Thymus (tissue), 11 donors: ENCODE data around the gene DPP10. TPM values are rescaled to one million over a fixed set of nuclear protein-coding genes. Genes with fewer than 3 reads are reported as not detected.

Experiments
- DNase-seq, 9 donors: peaks; one replicate each; pipeline ENCODE4 v3.0.0-alpha.2; 2013; ENCODE audit warnings: low spot score in 9 of 9, low read depth in 6 of 9, missing footprints in 1 of 9
- H3K27ac ChIP-seq, 2 donors: one replicate each; pipeline ENCODE4 v1.5.1; 2013; ENCODE audit warnings: control low read depth in 1 of 2, low read depth in 1 of 2, low read length in 1 of 2, mild to moderate bottlenecking in 1 of 2, moderate library complexity in 1 of 2
- H3K27me3 ChIP-seq, 2 donors: one replicate each; pipeline ENCODE4 v1.5.1; 2013; ENCODE audit warnings: low read length in 1 of 2; ENCODE audit not compliant: control insufficient read depth in 2 of 2, insufficient read depth in 1 of 2
- H3K36me3 ChIP-seq, 2 donors: one replicate each; pipeline ENCODE4 v1.5.1; 2013; ENCODE audit warnings: low read length in 1 of 2, mild to moderate bottlenecking in 1 of 2, moderate library complexity in 1 of 2; ENCODE audit not compliant: control insufficient read depth in 2 of 2, insufficient read depth in 2 of 2
- H3K4me1 ChIP-seq, 2 donors: one replicate each; pipeline ENCODE4 v1.5.1; 2013; ENCODE audit warnings: low read length in 2 of 2; ENCODE audit not compliant: control insufficient read depth in 2 of 2, insufficient read depth in 2 of 2
- H3K4me3 ChIP-seq, 2 donors: one replicate each; pipeline ENCODE4 v1.5.1; 2013; ENCODE audit warnings: low read length in 2 of 2, control low read depth in 1 of 2, mild to moderate bottlenecking in 1 of 2
- H3K9me3 ChIP-seq, 2 donors: one replicate each; pipeline ENCODE4 v1.5.1; 2013; ENCODE audit warnings: low read length in 1 of 2, mild to moderate bottlenecking in 1 of 2; ENCODE audit not compliant: control insufficient read depth in 2 of 2, insufficient read depth in 1 of 2
- WGBS: extraction: QIAGEN DNeasy Blood & Tissue Kit; methylation state at CpG from one replicate; pipeline ENCODE4 v1.1.7; 2013; 5-methylcytosine and 5-hydroxymethylcytosine counted together
- polyA plus RNA-seq: library from polyadenylated mRNA; stranded (reverse); fragments of 200-250 nt; gene quantifications from one replicate; pipeline ENCODE4 v1.2.3, GENCODE V29; 2013
- total RNA-seq: library from RNA; stranded (reverse); fragments of 120-200 nt; gene quantifications from one replicate; pipeline ENCODE4 v1.2.4, GENCODE V29; 2013
- donor health status: healthy.

Gene DPP10
- total and polyA plus RNA-seq, 2 donors: 0.02 to 0.14 TPM

- Histone ChIP-seq H3K4me1 (no peaks in the 10 kb centered on the region), H3K27ac (no peak overlapping the region), H3K36me3 (no peaks in the 10 kb centered on the region), H3K9me3 (no peaks in the 10 kb centered on the region), H3K27me3 (no peaks in the 10 kb centered on the region), H3K4me3 (no peak overlapping the region)
- 32% methylated on average over 3 of the region's 3 CpGs for WGBS
- no peak for DNase-seq
Observed at GRCh38 chr2:115505331-115505730, 1062.9 kb downstream of the DPP10 start.

GRCh38 chr2:115520727-115521126 is 1078.3 kb downstream of the DPP10 start:
- WGBS: 94% methylated on average over 3 of the region's 3 CpGs

GRCh38 chr2:115524452-115524851 is 1082.0 kb downstream of the DPP10 start:
- Histone ChIP-seq H3K27me3 (no peaks in the 10 kb centered on the region), H3K4me1 (no peaks in the 10 kb centered on the region), H3K36me3 (no peaks in the 10 kb centered on the region), H3K9me3 (no peaks in the 10 kb centered on the region), H3K4me3 (no peak overlapping the region), H3K27ac (no peak overlapping the region)
- WGBS: 95% methylated on average over 4 of the region's 4 CpGs
- no peak for DNase-seq

More at GRCh38 chr2:115520727-115521126, 1078.3 kb downstream of the DPP10 start:
- no peak for DNase-seq
- no peak overlapping the region for H3K27ac ChIP-seq
- H3K36me3 ChIP-seq: no peaks in the 10 kb centered on the region
- H3K4me1 ChIP-seq: no peaks in the 10 kb centered on the region
- no peak overlapping the region for H3K4me3 ChIP-seq
- no peaks in the 10 kb centered on the region for H3K27me3 ChIP-seq
- no peaks in the 10 kb centered on the region for H3K9me3 ChIP-seq

- Histone ChIP-seq H3K36me3 (no peaks in the 10 kb centered on the region), H3K4me3 (no peak overlapping the region), H3K27me3 (no peaks in the 10 kb centered on the region), H3K4me1 (no peaks in the 10 kb centered on the region), H3K9me3 (no peaks in the 10 kb centered on the region), H3K27ac (no peak overlapping the region)
- no peak for DNase-seq
Observed at GRCh38 chr2:115529627-115530026, 1087.2 kb downstream of the DPP10 start.

- H3K27ac ChIP-seq: no peak overlapping the region
- H3K27me3 ChIP-seq: no peaks in the 10 kb centered on the region
- no peak for DNase-seq
- H3K4me1 ChIP-seq: no peaks in the 10 kb centered on the region
- H3K36me3 ChIP-seq: no peaks in the 10 kb centered on the region
- no peaks in the 10 kb centered on the region for H3K9me3 ChIP-seq
- 82% methylated on average over 4 of the region's 4 CpGs for WGBS
- no peak overlapping the region for H3K4me3 ChIP-seq
Observed at GRCh38 chr2:115533081-115533480, 1090.6 kb downstream of the DPP10 start.

- no peak overlapping the region for H3K4me3 ChIP-seq
- H3K4me1 ChIP-seq: no peaks in the 10 kb centered on the region
- H3K9me3 ChIP-seq: no peaks in the 10 kb centered on the region
- H3K27ac ChIP-seq: no peak overlapping the region
- no peaks in the 10 kb centered on the region for H3K27me3 ChIP-seq
- no peak for DNase-seq
- H3K36me3 ChIP-seq: no peaks in the 10 kb centered on the region
- 95% methylated on average over 4 of the region's 4 CpGs for WGBS
Observed at GRCh38 chr2:115541814-115542213, 1099.4 kb downstream of the DPP10 start.

- Histone ChIP-seq H3K4me1 (no peaks in the 10 kb centered on the region), H3K36me3 (no peaks in the 10 kb centered on the region), H3K4me3 (no peak overlapping the region), H3K9me3 (no peaks in the 10 kb centered on the region), H3K27me3 (no peaks in the 10 kb centered on the region), H3K27ac (no peak overlapping the region)
- no peak for DNase-seq
- WGBS: 50% methylated on average over 1 of the region's 1 CpG
Observed at GRCh38 chr2:115542331-115542730, 1099.9 kb downstream of the DPP10 start.

GRCh38 chr2:115543024-115543423 is 1100.6 kb downstream of the DPP10 start:
- Histone ChIP-seq H3K27ac (no peak overlapping the region), H3K4me1 (no peaks in the 10 kb centered on the region), H3K27me3 (no peaks in the 10 kb centered on the region), H3K4me3 (no peak overlapping the region), H3K36me3 (no peaks in the 10 kb centered on the region), H3K9me3 (no peaks in the 10 kb centered on the region)
- WGBS: 77% methylated on average over 5 of the region's 5 CpGs
- no peak for DNase-seq

- Histone ChIP-seq H3K27me3 (no peaks in the 10 kb centered on the region), H3K27ac (no peak overlapping the region), H3K4me1 (no peaks in the 10 kb centered on the region), H3K9me3 (no peaks in the 10 kb centered on the region), H3K4me3 (no peak overlapping the region), H3K36me3 (no peaks in the 10 kb centered on the region)
- 93% methylated on average over 4 of the region's 4 CpGs for WGBS
- DNase-seq: no peak
Observed at GRCh38 chr2:115543461-115543860, 1101.0 kb downstream of the DPP10 start.

GRCh38 chr2:115549611-115550130 is 1107.2 kb downstream of the DPP10 start:
- Histone ChIP-seq H3K9me3 (no peaks in the 10 kb centered on the region), H3K4me1 (no peaks in the 10 kb centered on the region), H3K4me3 (no peak overlapping the region), H3K36me3 (no peaks in the 10 kb centered on the region), H3K27ac (no peak overlapping the region), H3K27me3 (no peaks in the 10 kb centered on the region)
- DNase-seq: no peak
- WGBS: 67% methylated on average over 1 of the region's 1 CpG
